Mesothelial cell of epicardium (in vitro differentiated cells): ENCODE measurements around the gene TLR1. TPM values are rescaled to one million over a fixed set of nuclear protein-coding genes. Genes with fewer than 3 reads are reported as not detected.

Experiments
- DNase-seq, 2 experiments: peaks; one replicate each; pipeline ENCODE4 v3.0.0; 2021; ENCODE audit warnings: low spot score in 2 of 2; ENCODE audit not compliant: unreplicated experiment in 2 of 2
- H3K27ac Mint-ChIP-seq: 2 replicates; pipeline ENCODE4 v1.8.0; 2021; ENCODE audit warnings: mixed read lengths
- H3K27me3 Mint-ChIP-seq: 2 replicates; pipeline ENCODE4 v1.8.0; 2021; ENCODE audit warnings: low read depth, mixed read lengths
- H3K36me3 Mint-ChIP-seq: 2 replicates; pipeline ENCODE4 v1.8.0; 2021; ENCODE audit warnings: mixed read lengths
- H3K4me1 Mint-ChIP-seq: 2 replicates; pipeline ENCODE4 v1.8.0; 2021; ENCODE audit warnings: mixed read lengths
- H3K4me3 Mint-ChIP-seq: 2 replicates; pipeline ENCODE4 v1.8.0; 2021; ENCODE audit warnings: mild to moderate bottlenecking, moderate library complexity, mixed read lengths
- H3K9me3 Mint-ChIP-seq: 2 replicates; pipeline ENCODE4 v1.8.0; 2021; ENCODE audit warnings: mixed read lengths
- total RNA-seq: library from RNA; stranded (reverse); gene quantifications from 3 replicates; pipeline ENCODE4 v1.2.1, GENCODE V29; 2021
- TF ChIP-seq, protein P1 (sequence below): fragments of 200-600 bp; sonication (generic); IDR thresholded peaks from one replicate; pipeline ENCODE4 v1.5.0; 2021; ENCODE audit warnings: antibody characterized with exemption; ENCODE audit not compliant: unreplicated experiment

TLR1 gene
- total RNA-seq, 1 donor from 2014 or later, result 1.2 TPM

GRCh38 chr4:38795087-38795486, 9.5 kb downstream of the TLR1 start:
- TF ChIP-seq, protein P1, sequence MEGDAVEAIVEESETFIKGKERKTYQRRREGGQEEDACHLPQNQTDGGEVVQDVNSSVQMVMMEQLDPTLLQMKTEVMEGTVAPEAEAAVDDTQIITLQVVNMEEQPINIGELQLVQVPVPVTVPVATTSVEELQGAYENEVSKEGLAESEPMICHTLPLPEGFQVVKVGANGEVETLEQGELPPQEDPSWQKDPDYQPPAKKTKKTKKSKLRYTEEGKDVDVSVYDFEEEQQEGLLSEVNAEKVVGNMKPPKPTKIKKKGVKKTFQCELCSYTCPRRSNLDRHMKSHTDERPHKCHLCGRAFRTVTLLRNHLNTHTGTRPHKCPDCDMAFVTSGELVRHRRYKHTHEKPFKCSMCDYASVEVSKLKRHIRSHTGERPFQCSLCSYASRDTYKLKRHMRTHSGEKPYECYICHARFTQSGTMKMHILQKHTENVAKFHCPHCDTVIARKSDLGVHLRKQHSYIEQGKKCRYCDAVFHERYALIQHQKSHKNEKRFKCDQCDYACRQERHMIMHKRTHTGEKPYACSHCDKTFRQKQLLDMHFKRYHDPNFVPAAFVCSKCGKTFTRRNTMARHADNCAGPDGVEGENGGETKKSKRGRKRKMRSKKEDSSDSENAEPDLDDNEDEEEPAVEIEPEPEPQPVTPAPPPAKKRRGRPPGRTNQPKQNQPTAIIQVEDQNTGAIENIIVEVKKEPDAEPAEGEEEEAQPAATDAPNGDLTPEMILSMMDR, result no peak
- Mint-ChIP-seq H3K4me3 (no peak overlapping the region), H3K36me3 (no peaks in the 10 kb centered on the region), H3K27ac (no peak overlapping the region), H3K9me3 (peaks cover 10% of the 10 kb centered on the region), H3K27me3 (peaks cover 13% of the 10 kb centered on the region), H3K4me1 (no peaks in the 10 kb centered on the region)
- DNase-seq, result no peak

GRCh38 chr4:38794051-38794450, 10.5 kb downstream of the TLR1 start:
- Mint-ChIP-seq H3K36me3 (no peaks in the 10 kb centered on the region), H3K4me3 (no peak overlapping the region), H3K4me1 (no peaks in the 10 kb centered on the region), H3K27ac (no peak overlapping the region), H3K27me3 (peaks cover 14% of the 10 kb centered on the region), H3K9me3 (peaks cover 10% of the 10 kb centered on the region)
- TF ChIP-seq, protein P1, result no peak
- DNase-seq, result no peak

DNA sequence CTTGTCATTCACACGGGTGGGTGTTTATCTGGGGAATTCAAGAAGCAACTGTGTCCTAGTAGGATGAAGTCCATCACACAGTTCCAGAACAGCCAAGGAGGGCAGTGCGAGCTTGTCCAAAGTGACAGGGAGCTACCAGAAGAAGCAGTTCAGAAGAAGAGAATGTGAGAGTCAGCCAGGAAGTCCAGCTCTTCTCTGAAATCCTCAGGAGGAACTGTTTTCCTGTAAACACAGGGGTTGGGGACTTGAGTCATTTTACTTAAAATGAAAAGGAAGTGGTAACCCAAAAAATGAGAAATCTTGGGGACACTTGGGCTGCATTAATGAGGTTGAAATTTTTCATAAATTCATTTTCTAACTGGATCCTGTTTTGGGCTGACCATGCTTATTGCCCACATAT, 13.6 kb downstream of the TLR1 start:
- Mint-ChIP-seq H3K4me3 (no peak overlapping the region), H3K36me3 (no peaks in the 10 kb centered on the region), H3K4me1 (no peaks in the 10 kb centered on the region), H3K27ac (no peak overlapping the region), H3K27me3 (peaks cover 8% of the 10 kb centered on the region), H3K9me3 (peaks cover 10% of the 10 kb centered on the region)
- TF ChIP-seq, protein P1, result no peak
- DNase-seq, result no peak

DNA sequence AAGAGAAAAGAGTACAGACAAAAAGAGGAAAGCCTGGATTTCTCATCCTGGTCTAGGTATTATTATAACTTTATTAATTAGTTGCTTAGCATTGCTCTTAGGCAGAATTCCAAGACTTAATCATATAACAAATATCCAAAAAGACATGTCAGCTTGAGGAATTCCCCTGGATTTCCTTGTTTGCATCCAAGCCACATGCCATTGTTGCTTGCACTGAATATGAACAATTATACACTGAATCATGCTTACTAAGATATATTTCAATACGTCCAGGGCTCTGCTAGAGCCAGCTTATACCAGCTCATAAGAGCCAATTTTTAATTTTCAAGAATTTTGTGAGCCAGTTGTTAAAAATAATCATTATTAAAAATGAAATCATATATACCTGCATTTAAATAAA, 16.3 kb downstream of the TLR1 start:
- no peak for DNase-seq
- Mint-ChIP-seq H3K36me3 (no peaks in the 10 kb centered on the region), H3K9me3 (peaks cover 6% of the 10 kb centered on the region), H3K4me1 (no peaks in the 10 kb centered on the region), H3K4me3 (no peak overlapping the region), H3K27ac (no peak overlapping the region), H3K27me3 (peaks cover 8% of the 10 kb centered on the region)
- TF ChIP-seq, protein P1, result no peak

DNA sequence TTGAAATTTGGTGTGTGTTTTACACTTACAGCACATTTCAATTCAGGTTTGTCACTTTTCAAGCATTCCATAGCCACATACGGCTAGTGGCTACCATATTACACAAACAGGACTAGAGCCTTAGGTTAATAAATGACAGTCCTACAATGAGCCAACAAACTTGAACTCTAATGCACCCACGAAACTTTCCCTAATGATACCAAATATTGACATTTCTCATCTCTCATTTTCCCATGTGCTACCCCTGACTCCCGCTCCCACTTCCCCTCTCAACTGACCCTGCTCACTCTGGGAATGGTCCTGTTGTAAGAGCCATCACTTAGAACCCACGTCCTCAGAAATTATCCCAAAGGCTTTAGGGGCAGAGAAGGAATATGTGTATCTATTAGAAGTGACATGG, 16.9 kb downstream of the TLR1 start:
- Mint-ChIP-seq H3K27ac (no peak overlapping the region), H3K4me3 (no peak overlapping the region), H3K4me1 (peaks cover under 1% of the 10 kb centered on the region), H3K27me3 (peaks cover 9% of the 10 kb centered on the region), H3K36me3 (no peaks in the 10 kb centered on the region), H3K9me3 (peaks cover 6% of the 10 kb centered on the region)
- no peak for DNase-seq
- TF ChIP-seq, protein P1, result no peak

DNA sequence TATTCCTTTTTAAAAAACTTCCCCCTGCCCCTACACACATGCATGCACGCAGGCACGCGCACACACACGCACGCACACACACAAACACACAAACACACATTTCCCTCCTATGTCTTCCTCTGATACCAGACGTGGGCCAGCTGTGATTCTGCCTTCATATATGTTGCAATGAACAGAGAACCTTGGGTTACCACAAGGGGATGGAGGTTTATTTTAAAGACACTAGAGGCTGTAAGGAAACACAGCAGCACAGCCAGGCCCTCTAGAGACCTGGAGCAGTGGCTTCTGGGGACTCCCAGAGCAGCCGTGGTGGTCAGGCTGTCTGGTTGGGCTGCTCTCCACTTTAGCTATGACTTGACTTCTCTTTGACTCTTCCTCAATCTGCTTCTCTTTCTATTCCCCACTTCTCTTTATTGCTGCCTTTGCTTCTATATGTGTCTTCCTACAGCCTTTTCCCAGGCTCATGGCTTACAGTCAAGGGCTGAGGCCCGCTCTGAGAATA, 18.6 kb downstream of the TLR1 start:
- Mint-ChIP-seq H3K9me3 (peaks cover 6% of the 10 kb centered on the region), H3K36me3 (no peaks in the 10 kb centered on the region), H3K4me1 (peaks cover 1% of the 10 kb centered on the region), H3K27me3 (peaks cover 10% of the 10 kb centered on the region), H3K27ac (no peak overlapping the region), H3K4me3 (no peak overlapping the region)
- TF ChIP-seq, protein P1, result no peak
- no peak for DNase-seq
